ENCODE data around the gene ARHGEF1.

Gene ARHGEF1

GRCh38 chr19:41919948-41920712 lies 37.1 kb downstream of the ARHGEF1 start:
- no peak for DNase-seq

DNA sequence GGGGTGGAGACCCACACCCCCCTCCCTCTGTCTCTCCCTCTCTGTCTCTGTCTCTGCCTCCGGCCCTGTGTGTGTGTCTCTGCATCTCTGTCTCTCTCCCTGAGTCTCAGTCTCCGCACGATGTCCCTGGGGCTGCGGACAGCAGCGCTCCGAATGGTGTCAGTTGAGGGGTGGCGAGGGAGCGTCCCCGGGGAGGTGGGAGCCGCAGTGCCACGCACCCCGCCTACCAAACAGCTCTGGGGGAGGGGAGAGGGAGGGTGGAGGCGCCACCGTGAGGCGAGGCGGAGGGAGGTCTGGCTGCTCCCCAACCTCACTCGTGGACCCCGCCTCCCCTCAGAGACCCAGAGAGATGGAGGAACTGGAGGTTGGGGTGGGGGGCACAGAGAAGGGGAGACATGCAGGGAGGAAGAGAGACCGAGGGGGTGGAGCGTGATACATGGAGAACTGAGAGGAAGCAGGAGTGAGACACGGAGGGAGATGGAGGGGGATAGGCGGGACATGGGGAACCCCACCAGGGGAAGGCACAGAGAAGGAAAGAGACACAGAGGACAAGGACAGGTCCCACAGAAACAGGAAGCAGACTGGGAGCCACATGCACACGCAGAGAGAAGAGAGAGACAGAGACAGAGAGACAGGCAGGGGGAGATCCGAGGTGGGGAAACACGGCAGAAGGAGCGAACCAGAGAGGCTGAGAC lies 38.0 kb downstream of the ARHGEF1 start:
- no peak for DNase-seq

DNA sequence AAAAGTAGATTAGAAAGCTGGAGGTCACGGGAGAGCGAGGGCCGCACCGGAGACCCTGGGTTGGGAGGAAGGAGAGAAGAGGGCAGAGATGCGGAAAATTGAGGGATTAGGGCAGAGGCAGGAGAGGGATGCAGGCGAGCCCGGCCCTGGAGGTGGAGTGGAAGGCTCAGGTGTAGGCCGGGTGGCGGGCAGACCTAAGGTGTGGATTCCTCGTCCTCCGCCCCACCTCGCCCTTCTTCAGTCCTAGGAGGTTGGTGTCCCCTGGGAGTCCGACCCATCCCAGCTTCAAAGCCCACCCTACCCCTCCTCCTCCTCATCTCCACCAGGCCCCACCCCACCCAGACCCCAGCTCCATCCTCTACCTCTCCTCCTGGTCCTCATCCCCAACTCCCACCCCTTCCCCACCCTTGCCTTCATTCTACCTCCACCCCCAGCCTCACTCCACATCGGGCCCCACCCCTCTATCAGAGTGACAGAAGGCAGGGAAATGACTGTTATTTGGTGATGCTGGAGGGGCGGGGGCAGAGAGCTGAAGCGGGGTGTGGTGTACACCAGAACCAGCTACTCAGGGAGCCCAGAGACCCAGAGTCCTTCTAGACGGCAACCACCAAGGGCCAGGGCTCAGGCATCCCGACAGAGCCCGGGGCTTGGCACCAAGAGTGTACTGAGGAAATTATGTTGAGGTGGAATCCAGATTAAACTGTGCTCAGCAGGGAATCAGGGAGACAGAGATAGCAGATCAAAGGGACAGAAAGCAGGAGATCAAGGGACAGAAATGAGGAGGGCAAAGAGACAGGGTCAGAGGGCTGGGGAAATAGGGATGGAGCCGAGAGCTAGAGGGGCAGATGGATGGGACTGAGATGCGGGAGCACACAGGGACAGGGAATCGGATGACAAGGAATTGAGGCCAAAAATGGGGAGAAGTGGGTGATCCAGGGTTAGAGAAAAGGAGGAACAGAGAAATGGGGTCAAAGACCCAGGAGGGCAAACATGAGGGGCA lies 38.9 kb downstream of the ARHGEF1 start:
- no peak for DNase-seq

GRCh38 chr19:41922585-41922984 lies 39.6 kb downstream of the ARHGEF1 start:
- DNase-seq = no peak

DNA sequence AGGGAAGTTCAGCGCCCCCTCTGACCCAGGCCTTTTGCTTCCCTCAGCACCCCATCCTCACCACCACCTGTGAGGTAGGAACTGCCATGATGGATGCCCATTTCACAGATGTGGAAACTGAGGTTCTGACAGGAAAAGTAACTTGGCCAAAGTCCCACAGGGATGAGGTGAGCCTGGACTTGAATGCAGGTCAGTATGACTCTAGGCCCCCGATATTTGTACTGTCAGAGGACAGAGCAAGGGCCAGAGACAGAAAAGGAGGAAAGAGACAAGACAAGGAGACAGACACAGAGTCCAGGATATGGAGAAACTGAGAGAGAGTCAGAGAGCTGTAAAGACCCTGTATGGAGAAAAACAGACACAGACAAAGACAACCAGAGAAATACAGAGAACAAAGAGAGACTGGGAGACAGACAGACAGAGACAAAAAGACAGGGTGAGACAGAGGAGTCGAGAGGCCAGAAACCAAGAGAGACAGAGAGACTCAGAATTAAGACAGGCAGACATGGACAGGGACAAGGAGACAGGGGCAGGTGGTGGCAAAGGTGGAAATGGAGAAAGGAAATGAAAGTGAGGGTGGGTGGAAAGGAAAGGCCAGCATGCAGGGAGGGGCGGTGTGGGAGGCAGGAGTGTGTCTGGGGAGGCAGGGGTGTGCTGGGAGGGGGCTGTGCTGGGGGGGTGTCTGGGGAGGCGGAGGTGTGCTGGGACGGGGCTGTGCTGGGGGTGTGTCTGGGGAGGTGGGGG lies 40.2 kb downstream of the ARHGEF1 start:
- DNase-seq = no peak

DNA sequence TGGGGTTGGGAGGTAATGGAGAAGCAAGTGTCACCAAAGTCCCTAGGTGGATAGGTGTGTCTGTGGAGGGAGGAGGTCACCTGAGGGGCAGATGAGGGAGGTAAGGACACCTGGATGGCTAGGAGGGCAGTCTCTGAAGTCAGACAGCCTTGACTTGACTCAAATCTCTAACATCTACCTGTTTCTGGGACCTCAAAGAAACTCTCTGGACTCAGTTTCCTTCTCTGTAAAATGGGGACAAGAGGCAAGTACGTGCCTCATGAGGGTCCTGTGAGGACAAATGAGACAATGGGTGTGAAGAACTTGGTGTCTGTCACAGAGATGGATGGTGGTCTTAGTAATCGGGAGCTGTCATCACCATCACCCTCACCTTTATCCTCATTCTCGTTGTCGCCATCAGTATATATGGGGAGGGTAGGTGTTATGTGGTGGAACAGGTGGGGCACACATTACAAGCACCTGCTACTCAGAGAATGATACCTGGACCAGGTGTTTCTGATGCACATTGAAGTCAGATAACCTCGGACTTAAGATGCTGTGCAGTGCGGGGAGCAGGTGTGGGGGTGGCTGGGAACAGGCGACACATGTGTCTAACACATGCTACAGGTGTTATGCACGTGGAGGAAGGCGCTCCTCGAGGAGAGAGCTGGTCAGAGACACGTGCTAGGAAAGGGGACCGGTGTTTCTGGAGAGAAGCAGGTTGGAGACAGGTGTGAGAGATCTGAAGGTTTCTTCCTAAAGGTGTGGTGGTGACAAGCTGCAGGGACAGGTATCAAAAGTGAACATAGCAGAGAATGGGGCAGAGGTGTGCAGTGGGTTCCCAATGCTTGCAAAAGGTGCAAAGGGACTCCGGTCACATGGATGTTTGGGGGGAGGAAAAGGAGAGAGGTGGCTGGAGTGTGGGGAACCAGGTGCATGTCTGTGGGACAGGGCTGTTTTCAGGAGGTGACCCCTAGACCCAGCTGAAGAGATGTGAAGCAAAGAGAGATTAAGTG lies 41.5 kb downstream of the ARHGEF1 start:
- DNase-seq = no peak

DNA sequence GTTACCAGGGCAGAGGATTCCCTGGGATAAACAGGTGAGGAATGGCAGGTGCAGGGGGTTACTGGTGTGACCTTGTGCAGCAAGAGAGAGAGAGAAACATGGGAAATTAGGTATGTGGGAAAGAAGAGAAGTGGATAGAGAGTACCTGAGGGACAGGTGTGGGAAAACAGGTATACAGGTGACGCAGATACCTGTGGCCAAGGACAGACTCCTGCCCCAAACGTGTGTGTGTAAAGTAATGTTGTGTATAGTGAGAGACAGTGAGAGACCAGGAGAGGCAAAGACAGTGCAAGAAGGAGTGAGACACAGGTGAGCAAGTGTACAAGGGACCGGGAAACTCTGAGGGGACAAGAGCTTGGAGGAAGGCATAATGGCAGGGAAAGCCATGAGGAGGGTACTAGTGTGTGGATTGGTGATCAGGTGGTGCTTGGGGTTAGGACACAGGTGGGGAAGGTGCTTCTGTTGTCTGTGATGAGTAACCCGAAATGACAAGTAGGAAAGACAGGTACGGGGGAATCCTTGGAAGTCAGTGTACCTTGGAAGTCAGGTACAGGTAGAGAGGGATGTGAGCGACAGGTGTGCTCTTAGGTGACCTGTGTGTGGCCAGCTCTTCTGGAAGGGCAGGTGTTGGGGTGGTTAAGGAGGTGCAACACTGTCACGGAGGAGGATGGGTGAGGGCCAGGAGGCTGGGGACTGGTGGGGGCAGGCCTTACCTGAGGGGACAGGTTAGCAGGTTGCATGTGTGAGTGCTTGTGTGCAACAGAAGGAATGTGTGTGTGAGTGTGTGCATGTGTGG lies 42.4 kb downstream of the ARHGEF1 start:
- no peak for DNase-seq

GRCh38 chr19:41926028-41926762 lies 43.2 kb downstream of the ARHGEF1 start:
- DNase-seq = no peak

- DNase-seq = no peak
These were observed 43.9 kb downstream of the ARHGEF1 start for GRCh38 chr19:41926763-41927496.

DNA sequence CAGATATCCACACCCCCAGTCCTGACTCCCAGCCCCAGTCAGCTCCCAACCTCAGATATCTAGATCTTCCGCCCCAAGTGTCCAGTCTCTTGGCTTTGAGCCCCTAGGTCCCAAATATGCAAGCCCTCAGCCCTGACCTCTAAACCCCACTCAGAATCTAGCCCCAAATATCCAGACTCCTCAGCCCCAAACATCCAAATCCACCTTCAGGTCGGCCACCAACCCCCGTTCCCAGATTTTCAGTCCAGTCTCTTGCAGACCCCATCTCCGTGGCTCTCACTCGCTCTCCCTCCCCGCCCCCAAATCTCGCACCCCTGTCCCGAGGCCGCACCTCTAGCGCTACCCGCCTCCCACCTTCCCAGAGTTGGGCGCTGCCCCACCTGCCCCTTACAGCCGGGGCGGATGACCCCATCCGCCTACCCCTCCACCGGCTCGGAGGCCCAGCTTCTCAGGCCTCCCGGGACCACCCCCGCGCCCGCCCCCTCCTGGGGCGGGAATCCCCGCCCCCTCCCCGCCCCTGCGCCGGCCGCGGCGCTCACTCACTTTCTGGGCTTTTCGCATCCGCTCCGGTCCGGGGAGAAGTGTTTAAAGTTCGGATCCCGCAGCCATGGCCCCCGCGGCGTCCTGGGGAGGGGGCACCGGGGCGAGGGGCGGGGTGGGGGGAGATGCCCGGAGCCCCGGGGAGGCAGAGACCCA lies 44.7 kb downstream of the ARHGEF1 start:
- no peak for DNase-seq

DNA sequence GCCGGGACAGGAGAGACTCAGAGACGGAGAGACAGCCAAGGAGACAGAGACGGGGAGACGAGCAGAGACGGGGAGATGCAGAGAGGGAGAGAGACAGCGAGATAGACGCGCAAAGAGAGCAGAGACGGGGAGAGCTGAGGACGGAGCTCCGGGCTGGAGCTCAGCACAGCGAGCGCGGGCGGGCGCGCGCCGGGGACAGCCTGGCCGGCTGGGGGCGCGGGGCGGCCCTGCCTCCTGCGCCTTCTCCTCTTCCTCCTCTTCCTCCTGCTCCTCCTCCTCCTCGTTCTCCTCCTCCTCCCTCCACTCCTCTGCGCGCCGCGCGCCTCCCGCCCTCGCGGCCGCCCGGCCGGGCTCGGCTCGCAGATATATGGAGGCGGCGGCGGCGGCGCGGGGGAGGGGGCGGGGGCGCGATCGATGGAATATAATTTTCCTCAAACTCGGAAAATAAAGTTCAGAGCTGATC lies 45.3 kb downstream of the ARHGEF1 start, which contains the start of gene ERFL:
Gene ERFL, minus strand, starts transcription at position 229 of the 463 bp plus-strand sequence. CDS start 15,530 bp downstream, outside the sequence.
- no peak for DNase-seq

DNA sequence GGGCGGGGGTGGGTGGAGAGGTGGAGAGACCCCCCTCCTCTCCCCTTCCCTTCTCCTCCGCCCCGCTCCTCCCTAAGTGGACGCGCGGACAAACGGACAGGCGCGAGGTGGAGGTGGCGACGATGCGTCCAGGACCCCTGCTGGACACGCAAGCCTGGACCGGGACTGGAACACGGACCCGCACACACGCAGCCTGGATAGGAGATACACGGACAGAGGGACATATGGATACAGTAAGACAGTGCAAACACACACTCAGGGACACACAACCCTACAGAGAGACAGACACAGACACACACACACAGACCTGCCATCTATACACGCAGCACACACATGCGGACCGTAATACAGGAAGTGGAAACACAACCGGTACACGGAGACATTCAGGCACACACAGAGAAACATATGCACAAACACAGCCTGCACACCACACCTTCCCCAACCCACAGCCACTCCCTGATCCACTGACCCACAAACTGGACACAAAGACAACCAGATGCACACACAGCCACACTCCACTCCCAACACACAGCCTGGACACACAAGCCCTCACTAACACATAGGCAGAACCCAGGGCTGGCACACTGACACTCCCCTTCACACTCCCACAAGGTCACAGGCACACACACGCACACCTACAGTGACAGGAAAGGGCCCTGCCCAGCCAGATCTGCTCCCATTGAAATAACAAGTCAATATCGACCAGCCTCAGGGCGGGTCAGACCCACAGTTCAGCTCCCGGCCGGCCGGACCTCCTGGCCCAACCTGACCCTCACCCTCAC lies 46.0 kb downstream of the ARHGEF1 start:
- peak in 1 of 5 experiments; percentile 83 for DNase-seq

DNA sequence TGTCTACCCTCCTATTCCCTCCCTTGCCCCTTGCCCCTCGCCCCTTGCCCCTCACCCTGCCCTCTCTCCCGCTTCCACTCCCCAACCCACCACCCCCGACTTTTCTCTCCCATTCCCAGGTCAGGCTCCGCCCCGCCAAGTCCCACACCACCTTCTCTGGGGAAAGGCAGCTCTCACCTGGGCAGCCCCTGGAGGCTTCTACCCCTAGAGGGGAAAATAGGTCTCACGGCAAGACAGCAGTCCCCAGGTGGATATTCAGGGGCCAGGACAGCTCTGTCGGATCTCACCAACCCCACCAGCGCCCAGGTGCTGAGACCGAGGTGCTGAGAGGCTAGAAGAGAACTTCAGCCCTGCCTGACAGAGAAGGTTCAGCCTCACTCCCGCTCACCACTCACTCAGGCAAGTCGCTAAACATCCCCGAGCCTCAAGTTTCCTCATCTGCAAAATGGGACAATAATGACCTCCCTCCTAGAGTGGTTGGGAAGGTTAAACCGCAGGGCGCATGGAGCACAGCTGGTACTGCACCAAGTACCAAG lies 46.6 kb downstream of the ARHGEF1 start:
- DNase-seq = no peak

GRCh38 chr19:41930322-41930722 lies 47.3 kb downstream of the ARHGEF1 start:
- DNase-seq = no peak

DNA sequence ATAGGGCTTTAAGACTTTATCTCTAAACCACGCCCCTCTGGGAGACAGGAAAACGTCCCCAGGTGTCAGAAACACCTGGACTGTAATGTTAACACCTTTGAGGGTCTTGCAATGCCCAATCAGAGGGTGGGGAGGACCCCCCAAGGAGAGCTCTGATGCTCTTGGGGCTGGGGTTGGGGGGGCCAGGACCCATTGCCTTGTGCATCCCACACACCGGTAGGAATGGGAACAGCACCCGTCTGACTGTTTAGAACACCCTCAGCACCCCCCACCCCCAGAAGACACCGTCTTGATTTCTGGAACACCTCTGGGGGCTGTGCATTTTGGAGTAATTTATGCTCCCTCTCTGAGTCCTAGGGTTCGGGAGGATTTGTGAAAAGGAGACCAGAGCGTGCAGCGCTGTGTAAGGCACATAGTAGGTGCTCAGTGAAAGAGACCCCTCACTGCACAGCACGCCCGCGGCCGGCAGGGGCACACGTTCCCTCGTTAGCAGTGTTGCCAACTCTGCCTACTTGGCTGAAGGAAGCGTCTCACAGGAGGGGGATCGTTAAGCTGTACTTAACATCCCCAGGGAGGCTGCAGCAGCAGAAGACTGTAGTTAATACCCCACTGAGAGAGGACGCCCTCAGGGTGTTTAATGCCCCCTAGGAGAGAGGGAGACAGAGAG lies 48.1 kb downstream of the ARHGEF1 start:
- DNase-seq = no peak

DNA sequence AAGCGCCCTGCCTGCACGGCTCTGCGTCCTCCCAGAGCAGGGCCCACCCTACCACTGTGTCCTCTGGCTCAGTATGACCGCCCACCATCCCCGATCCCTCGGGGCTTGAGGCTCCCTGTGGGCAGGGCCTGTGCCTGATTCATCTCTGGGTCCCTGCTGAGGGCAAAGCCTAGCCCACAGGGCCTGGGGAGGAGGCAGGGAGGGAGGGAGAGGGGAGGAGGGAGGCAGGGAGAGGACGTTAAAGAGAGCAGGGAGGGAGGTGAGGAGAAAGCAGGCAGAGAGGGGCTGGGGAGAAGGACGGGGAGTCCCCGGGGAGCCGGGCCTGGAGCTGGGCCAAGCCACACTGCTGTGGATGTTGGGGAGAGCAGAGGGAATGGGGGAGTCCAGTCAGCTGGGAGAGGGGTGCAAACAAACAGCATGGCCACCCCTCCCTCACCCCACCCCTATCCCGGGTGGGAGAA lies 49.3 kb downstream of the ARHGEF1 start:
- DNase-seq = no peak

All from T-helper 2 cell (primary cell).